H9 (cell line): Measurements from ENCODE around the gene IMP3. TPM values are rescaled to one million over a fixed set of nuclear protein-coding genes. Genes with fewer than 3 reads are reported as not detected.

Experiments used
- DNase-seq: peaks from one replicate; pipeline ENCODE4 v3.0.0-alpha.2; 2017
- H2AFZ ChIP-seq: one replicate; pipeline ENCODE4 v1.6.1; 2013; ENCODE audit warnings: mild to moderate bottlenecking, low read length, control low read depth, moderate library complexity
- H2AK5ac ChIP-seq: 2 replicates; pipeline ENCODE4 v1.6.1; 2013; ENCODE audit warnings: low read length, control low read depth, mixed read lengths; ENCODE audit not compliant: insufficient read length
- H2BK120ac ChIP-seq: one replicate; pipeline ENCODE4 v1.6.1; 2013; ENCODE audit warnings: low read depth, mild to moderate bottlenecking, low read length, control low read depth, inconsistent platforms; ENCODE audit not compliant: poor library complexity, severe bottlenecking
- H2BK12ac ChIP-seq: 2 replicates; pipeline ENCODE4 v1.6.1; 2013; ENCODE audit warnings: low read length, control low read depth, mixed read lengths, low read depth; ENCODE audit not compliant: insufficient read length
- H2BK15ac ChIP-seq: 2 replicates; pipeline ENCODE4 v1.6.1; 2013; ENCODE audit warnings: low read depth, low read length, control low read depth
- H2BK20ac ChIP-seq: one replicate; pipeline ENCODE4 v1.6.1; 2013; ENCODE audit warnings: low read depth, mild to moderate bottlenecking, low read length, control low read depth, inconsistent platforms; ENCODE audit not compliant: poor library complexity, severe bottlenecking
- H2BK5ac ChIP-seq: 2 replicates; pipeline ENCODE4 v1.6.1; 2013; ENCODE audit warnings: low read length, control low read depth, mixed read lengths; ENCODE audit not compliant: insufficient read length
- H3K14ac ChIP-seq: 2 replicates; pipeline ENCODE4 v1.6.1; 2013; ENCODE audit warnings: low read length, control low read depth; ENCODE audit not compliant: insufficient read depth
- H3K18ac ChIP-seq: 2 replicates; pipeline ENCODE4 v1.6.1; 2013; ENCODE audit warnings: low read depth, mild to moderate bottlenecking, mixed read lengths, low read length, control low read depth; ENCODE audit not compliant: insufficient read length
- H3K23ac ChIP-seq: 2 replicates; pipeline ENCODE4 v1.6.1; 2013; ENCODE audit warnings: low read length, control low read depth, mixed read lengths, low read depth; ENCODE audit not compliant: insufficient read length
- H3K23me2 ChIP-seq: 2 replicates; pipeline ENCODE4 v1.6.1; 2013; ENCODE audit warnings: low read depth, mild to moderate bottlenecking, mixed read lengths, low read length, control low read depth; ENCODE audit not compliant: insufficient read length, poor library complexity, severe bottlenecking
- H3K27ac ChIP-seq: 2 replicates; pipeline ENCODE4 v1.5.1; 2013; ENCODE audit warnings: low read length, control low read depth, mixed read lengths, low read depth; ENCODE audit not compliant: insufficient read length
- H3K27me3 ChIP-seq: 2 replicates; pipeline ENCODE4 v1.6.1; 2013; ENCODE audit warnings: low read length, control low read depth, inconsistent platforms; ENCODE audit not compliant: insufficient read depth
- H3K4ac ChIP-seq: 2 replicates; pipeline ENCODE4 v1.6.1; 2013; ENCODE audit warnings: low read depth, mild to moderate bottlenecking, control low read depth, inconsistent platforms, low read length, moderate library complexity
- H3K4me1 ChIP-seq: 2 replicates; pipeline ENCODE4 v1.6.1; 2013; ENCODE audit warnings: low read length, control low read depth, inconsistent platforms; ENCODE audit not compliant: insufficient read depth
- H3K4me2 ChIP-seq: 2 replicates; pipeline ENCODE4 v1.6.1; 2013; ENCODE audit warnings: low read length, control low read depth, mixed read lengths; ENCODE audit not compliant: insufficient read length, insufficient read depth
- H3K56ac ChIP-seq: 2 replicates; pipeline ENCODE4 v1.6.1; 2013; ENCODE audit warnings: low read depth, mild to moderate bottlenecking, mixed read lengths, low read length, control low read depth; ENCODE audit not compliant: insufficient read length
- H3K79me1 ChIP-seq: 2 replicates; pipeline ENCODE4 v1.6.1; 2013; ENCODE audit warnings: low read depth, mild to moderate bottlenecking, moderate library complexity, low read length, control low read depth, inconsistent platforms; ENCODE audit not compliant: insufficient read depth, poor library complexity, severe bottlenecking
- H3K79me2 ChIP-seq: 2 replicates; pipeline ENCODE4 v1.6.1; 2013; ENCODE audit warnings: low read length, control low read depth, inconsistent platforms; ENCODE audit not compliant: insufficient read depth
- H3K9ac ChIP-seq: 2 replicates; pipeline ENCODE4 v1.6.1; 2013; ENCODE audit warnings: low read length, control low read depth, mixed read lengths; ENCODE audit not compliant: insufficient read length; ENCODE audit errors: extremely low read depth
- H3K9me3 ChIP-seq: one replicate; pipeline ENCODE4 v1.6.1; 2013; ENCODE audit warnings: low read depth, low read length, inconsistent platforms; ENCODE audit not compliant: control insufficient read depth
- H3T11ph ChIP-seq: one replicate; pipeline ENCODE4 v1.6.1; 2013; ENCODE audit warnings: mild to moderate bottlenecking, low read length, control low read depth, inconsistent platforms
- H4K20me1 ChIP-seq: one replicate; pipeline ENCODE4 v1.6.1; 2013; ENCODE audit not compliant: control insufficient read depth, insufficient read length, insufficient read depth
- H4K5ac ChIP-seq: 2 replicates; pipeline ENCODE4 v1.6.1; 2013; ENCODE audit warnings: low read depth, mild to moderate bottlenecking, mixed read lengths, low read length, control low read depth; ENCODE audit not compliant: insufficient read length
- H4K8ac ChIP-seq: replicated peaks from 2 replicates; pipeline ENCODE4 v1.6.1; 2013; ENCODE audit warnings: low read length, control low read depth, mixed read lengths, low read depth; ENCODE audit not compliant: insufficient read length
- H4K91ac ChIP-seq: 2 replicates; pipeline ENCODE4 v1.6.1; 2013; ENCODE audit warnings: low read depth, mild to moderate bottlenecking, moderate library complexity, mixed read lengths, low read length, control low read depth; ENCODE audit not compliant: insufficient read length
- H3K27ac Mint-ChIP-seq, 3 experiments: 2 replicates in 2 of 3; 3 replicates in 1 of 3; pipeline ENCODE4 v1.8.0; 2020 to 2021; ENCODE audit warnings: mixed read lengths in 3 of 3, mild to moderate bottlenecking in 1 of 3, moderate library complexity in 1 of 3
- H3K27me3 Mint-ChIP-seq: 2 replicates; pipeline ENCODE4 v1.8.0; 2021; ENCODE audit warnings: low read depth, mild to moderate bottlenecking, moderate library complexity, mixed read lengths
- H3K36me3 Mint-ChIP-seq, 3 experiments: 2 replicates in 2 of 3; 3 replicates in 1 of 3; pipeline ENCODE4 v1.8.0; 2020 to 2021; ENCODE audit warnings: low read depth in 3 of 3, mixed read lengths in 3 of 3; ENCODE audit not compliant: insufficient read depth in 1 of 3
- H3K4me1 Mint-ChIP-seq, 2 experiments: 2 replicates each; pipeline ENCODE4 v1.8.0; 2020; ENCODE audit warnings: mixed read lengths in 2 of 2
- H3K4me3 Mint-ChIP-seq, 2 experiments: 2 replicates in 1 of 2; 3 replicates in 1 of 2; pipeline ENCODE4 v1.8.0; 2020 to 2021; ENCODE audit warnings: mild to moderate bottlenecking in 2 of 2, mixed read lengths in 2 of 2, moderate library complexity in 1 of 2
- H3K9me3 Mint-ChIP-seq, 2 experiments: 2 replicates in 1 of 2; 3 replicates in 1 of 2; pipeline ENCODE4 v1.8.0; 2020; ENCODE audit warnings: mild to moderate bottlenecking in 2 of 2, mixed read lengths in 2 of 2, moderate library complexity in 1 of 2
- WGBS: extraction: QIAGEN DNeasy Blood & Tissue Kit; methylation state at CpG from one replicate; pipeline ENCODE4 v1.1.7; 2013; ENCODE audit warnings: missing lambda C conversion rate, low lambda C conversion rate, mixed read lengths; ENCODE audit not compliant: insufficient read length; ENCODE audit errors: extremely low coverage; 5-methylcytosine and 5-hydroxymethylcytosine counted together
- total RNA-seq: library from RNA; stranded (reverse); gene quantifications from 2 replicates; pipeline ENCODE4 v1.2.1, GENCODE V29; 2021
- TF ChIP-seq, protein P1 (sequence below): fragments of 200-600 bp; sonication (generic); conservative IDR thresholded peaks from 3 replicates; pipeline ENCODE4 v1.8.0; 2021; ENCODE audit warnings: antibody characterized with exemption, mild to moderate bottlenecking

The IMP3 gene
- total RNA-seq, 1 experiment from 2014 or later, result 97.9 TPM

GRCh38 chr15:75597667-75598341, 42.2 kb downstream of the IMP3 start:
- Histone ChIP-seq H3K4me2 (no peak overlapping the region), H2AK5ac (no peak overlapping the region), H4K91ac (no peak overlapping the region), H3K14ac (no peak overlapping the region), H3T11ph (no peak overlapping the region), H4K20me1 (no peaks in the 10 kb centered on the region), H3K4ac (no peak overlapping the region), H2BK20ac (no peak overlapping the region), H3K27ac (no peak overlapping the region), H3K23ac (no peak overlapping the region), H3K4me1 (no peaks in the 10 kb centered on the region), H2BK120ac (no peak overlapping the region), H3K79me1 (no peaks in the 10 kb centered on the region), H3K23me2 (no peaks in the 10 kb centered on the region), H3K56ac (no peak overlapping the region), H4K8ac (no peak overlapping the region), H2BK15ac (no peak overlapping the region), H2BK5ac (no peak overlapping the region), H3K9ac (no peak overlapping the region), H3K79me2 (no peaks in the 10 kb centered on the region), H3K27me3 (no peaks in the 10 kb centered on the region), H2BK12ac (no peak overlapping the region), H4K5ac (no peak overlapping the region), H3K18ac (no peak overlapping the region), H3K9me3 (no peaks in the 10 kb centered on the region), H2AFZ (no peak overlapping the region)
- Mint-ChIP-seq H3K27me3 (no peaks in the 10 kb centered on the region), H3K4me3 (no peak overlapping the region), H3K4me1 (no peaks in the 10 kb centered on the region), H3K9me3 (no peaks in the 10 kb centered on the region), H3K36me3 (peaks cover 12 to 55% (median 41%) of the 10 kb centered on the region in 3 experiments; a peak in 5 of 7 replicates), H3K27ac (no peak overlapping the region)
- WGBS, result no CpG with 5 or more reads among the region's 3 CpGs
- TF ChIP-seq, protein P1, sequence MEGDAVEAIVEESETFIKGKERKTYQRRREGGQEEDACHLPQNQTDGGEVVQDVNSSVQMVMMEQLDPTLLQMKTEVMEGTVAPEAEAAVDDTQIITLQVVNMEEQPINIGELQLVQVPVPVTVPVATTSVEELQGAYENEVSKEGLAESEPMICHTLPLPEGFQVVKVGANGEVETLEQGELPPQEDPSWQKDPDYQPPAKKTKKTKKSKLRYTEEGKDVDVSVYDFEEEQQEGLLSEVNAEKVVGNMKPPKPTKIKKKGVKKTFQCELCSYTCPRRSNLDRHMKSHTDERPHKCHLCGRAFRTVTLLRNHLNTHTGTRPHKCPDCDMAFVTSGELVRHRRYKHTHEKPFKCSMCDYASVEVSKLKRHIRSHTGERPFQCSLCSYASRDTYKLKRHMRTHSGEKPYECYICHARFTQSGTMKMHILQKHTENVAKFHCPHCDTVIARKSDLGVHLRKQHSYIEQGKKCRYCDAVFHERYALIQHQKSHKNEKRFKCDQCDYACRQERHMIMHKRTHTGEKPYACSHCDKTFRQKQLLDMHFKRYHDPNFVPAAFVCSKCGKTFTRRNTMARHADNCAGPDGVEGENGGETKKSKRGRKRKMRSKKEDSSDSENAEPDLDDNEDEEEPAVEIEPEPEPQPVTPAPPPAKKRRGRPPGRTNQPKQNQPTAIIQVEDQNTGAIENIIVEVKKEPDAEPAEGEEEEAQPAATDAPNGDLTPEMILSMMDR, result peak; percentile 64
- peak; percentile 36 for DNase-seq
